CD14-positive monocyte (primary cell): ENCODE results near the gene FOXP1. TPM values are rescaled to one million over a fixed set of nuclear protein-coding genes. Genes with fewer than 3 reads are reported as not detected.

ENCODE experiments used
- DNase-seq, 3 donors: peaks; one replicate each; pipeline ENCODE4 v3.0.0-alpha.2; 2011 to 2022
- H2AFZ ChIP-seq: 2 replicates; pipeline ENCODE4 v1.6.0; 2012; ENCODE audit warnings: mild to moderate bottlenecking, low read depth, low read length, inconsistent platforms; ENCODE audit not compliant: insufficient read depth, poor library complexity, severe bottlenecking
- H3K27ac ChIP-seq, 2 donors: 1 replicate in 1 of 2; 2 replicates in 1 of 2; pipeline ENCODE4 v1.5.1; 2012 to 2013; ENCODE audit warnings: low read length in 2 of 2, control low read depth in 1 of 2, inconsistent platforms in 1 of 2, low read depth in 1 of 2, mild to moderate bottlenecking in 1 of 2
- H3K27me3 ChIP-seq, 2 donors: one replicate each; pipeline versions ENCODE4 v1.6.0 to v1.6.1; 2011 to 2013; ENCODE audit warnings: low read length in 2 of 2; ENCODE audit not compliant: control insufficient read depth in 2 of 2, insufficient read depth in 2 of 2
- H3K36me3 ChIP-seq, 2 donors: replicated peaks in 1 of 2; 1 replicate in 1 of 2; 2 replicates in 1 of 2; pipeline versions ENCODE4 v1.5.1 to v1.6.1; 2012 to 2013; ENCODE audit warnings: low read length in 2 of 2, control low read depth in 1 of 2, inconsistent platforms in 1 of 2, mild to moderate bottlenecking in 1 of 2; ENCODE audit not compliant: insufficient read depth in 2 of 2, control insufficient read depth in 1 of 2
- H3K4me1 ChIP-seq, 2 donors: 1 replicate in 1 of 2; 2 replicates in 1 of 2; pipeline versions ENCODE4 v1.5.1 to v1.6.1; 2012 to 2013; ENCODE audit warnings: low read length in 2 of 2, control low read depth in 1 of 2, inconsistent platforms in 1 of 2, mild to moderate bottlenecking in 1 of 2, moderate library complexity in 1 of 2; ENCODE audit not compliant: insufficient read depth in 2 of 2, control insufficient read depth in 1 of 2
- H3K4me2 ChIP-seq: replicated peaks from 2 replicates; pipeline ENCODE3; 2012; ENCODE audit warnings: low read length, moderate library complexity, mild to moderate bottlenecking; ENCODE audit not compliant: poor library complexity, severe bottlenecking; ENCODE audit errors: extremely low read depth
- H3K4me3 ChIP-seq, 3 experiments: fragments of 200-600 bp in 1 of 3; sonication (generic) in 1 of 3; replicated peaks in 1 of 3; 1 replicate in 2 of 3; 2 replicates in 1 of 3; pipeline ENCODE4 v1.5.1; 2011 to 2013; ENCODE audit warnings: low read length in 3 of 3, mild to moderate bottlenecking in 3 of 3, control low read depth in 2 of 3, low read depth in 2 of 3, inconsistent platforms in 1 of 3, moderate library complexity in 1 of 3
- H3K79me2 ChIP-seq: 2 replicates; pipeline ENCODE4 v1.6.0; 2012; ENCODE audit warnings: mild to moderate bottlenecking, control low read depth, inconsistent platforms, low read length, moderate library complexity; ENCODE audit not compliant: insufficient read depth
- H3K9ac ChIP-seq: 2 replicates; pipeline ENCODE4 v1.6.0; 2017; ENCODE audit warnings: low read length, mild to moderate bottlenecking; ENCODE audit not compliant: insufficient read depth, poor library complexity, severe bottlenecking
- H3K9me3 ChIP-seq, 2 donors: replicated peaks in 1 of 2; 1 replicate in 1 of 2; 2 replicates in 1 of 2; pipeline versions ENCODE4 v1.5.1 to v1.6.1; 2012 to 2013; ENCODE audit warnings: low read length in 2 of 2, control low read depth in 1 of 2; ENCODE audit not compliant: control insufficient read depth in 1 of 2, insufficient read depth in 1 of 2
- H4K20me1 ChIP-seq: 2 replicates; pipeline ENCODE4 v1.6.0; 2012; ENCODE audit warnings: mild to moderate bottlenecking, low read length, control low read depth, moderate library complexity; ENCODE audit not compliant: insufficient read depth
- H3K27ac Mint-ChIP-seq, 7 donors: one replicate each; pipeline ENCODE4 v1.8.0; 2020; ENCODE audit warnings: mild to moderate bottlenecking in 7 of 7, mixed read lengths in 7 of 7, moderate library complexity in 6 of 7, inconsistent platforms in 2 of 7
- H3K27me3 Mint-ChIP-seq, 3 donors: one replicate each; pipeline ENCODE4 v1.8.0; 2021 to 2022; ENCODE audit warnings: low read depth in 3 of 3, mild to moderate bottlenecking in 3 of 3, mixed read lengths in 3 of 3, moderate library complexity in 3 of 3, inconsistent platforms in 1 of 3
- H3K36me3 Mint-ChIP-seq, 2 donors: one replicate each; pipeline ENCODE4 v1.8.0; 2020; ENCODE audit warnings: mixed read lengths in 2 of 2, inconsistent platforms in 1 of 2, mild to moderate bottlenecking in 1 of 2
- H3K4me1 Mint-ChIP-seq: one replicate; pipeline ENCODE4 v1.8.0; 2020; ENCODE audit warnings: mild to moderate bottlenecking, mixed read lengths
- H3K4me3 Mint-ChIP-seq, 2 donors: one replicate each; pipeline ENCODE4 v1.8.0; 2020; ENCODE audit warnings: mild to moderate bottlenecking in 2 of 2, mixed read lengths in 2 of 2, moderate library complexity in 1 of 2
- H3K9me3 Mint-ChIP-seq, 7 donors: one replicate each; pipeline ENCODE4 v1.8.0; 2020 to 2022; ENCODE audit warnings: mixed read lengths in 7 of 7, mild to moderate bottlenecking in 6 of 7, moderate library complexity in 6 of 7, inconsistent platforms in 2 of 7
- CTCF ChIP-seq: fragments of 200-600 bp; IDR thresholded peaks from one replicate; pipeline ENCODE4 v1.8.0; 2022; ENCODE audit warnings: antibody characterized with exemption, mild to moderate bottlenecking
- WGBS: methylation state at CpG from one replicate; pipeline ENCODE4 v1.1.5; 2013; ENCODE audit warnings: missing lambda C conversion rate; ENCODE audit not compliant: insufficient coverage; 5-methylcytosine and 5-hydroxymethylcytosine counted together
- intact Hi-C, 2 donors: fragments of 100-400 bp; cut with micrococcal nuclease; formaldehyde crosslinking; loops; one replicate each; pipeline versions ENCODE4 v1.15.0 to v1.15.1; 2023
- polyA plus RNA-seq, 3 donors: library from polyadenylated mRNA; depleted of rRNA in 1 of 3; unstranded in 2 of 3; stranded (reverse) in 1 of 3; fragments of 300-500 nt in 2 of 3; fragments of >200 nt in 1 of 3; fragmentation: Illumina TruSeq in 2 of 3; gene quantifications; 1 replicate in 2 of 3; 2 replicates in 1 of 3; pipeline ENCODE4 v1.2.3, GENCODE V29; 2012 to 2021

FOXP1 gene
- polyA plus RNA-seq, 3 donors: 25.7 to 42.6 (median 27.8) TPM

GRCh38 chr3:71144525-71145253, 438.8 kb downstream of the FOXP1 start:
- no peak overlapping the region for H3K4me2 ChIP-seq
- WGBS: 96% methylated on average over 4 of the region's 9 CpGs
- H3K9me3 Mint-ChIP-seq: no peaks in the 10 kb centered on the region
- no peak overlapping the region for H3K9ac ChIP-seq
- no peaks in the 10 kb centered on the region for H3K27me3 ChIP-seq
- H3K4me1 ChIP-seq: no peaks in the 10 kb centered on the region
- H3K4me3 ChIP-seq: no peak overlapping the region
- peak overlapping the region in 1 of 7 donors; percentile 36 for H3K27ac Mint-ChIP-seq
- peaks cover 21 to 23% of the 10 kb centered on the region in 2 donors for H3K36me3 Mint-ChIP-seq
- TF ChIP-seq CTCF: no peak
- H3K4me3 Mint-ChIP-seq: no peak overlapping the region
- H2AFZ ChIP-seq: no peak overlapping the region
- DNase-seq: no peak
- H3K9me3 ChIP-seq: no peaks in the 10 kb centered on the region
- peak overlapping the region in 1 of 2 donors; percentile 36 for H3K27ac ChIP-seq
- peaks cover 31% of the 10 kb centered on the region for H4K20me1 ChIP-seq
- no peaks in the 10 kb centered on the region for H3K4me1 Mint-ChIP-seq
- H3K36me3 ChIP-seq: peaks cover 2 to 6% of the 10 kb centered on the region in 2 donors
- intact Hi-C loops: no loop called here
- no peaks in the 10 kb centered on the region for H3K27me3 Mint-ChIP-seq
- H3K79me2 ChIP-seq: no peaks in the 10 kb centered on the region

- H3K4me1 Mint-ChIP-seq: no peaks in the 10 kb centered on the region
- no peaks in the 10 kb centered on the region for H3K9me3 Mint-ChIP-seq
- no peaks in the 10 kb centered on the region for H3K9me3 ChIP-seq
- peak overlapping the region in 1 of 7 donors; percentile 24 for H3K27ac Mint-ChIP-seq
- H3K27me3 Mint-ChIP-seq: no peaks in the 10 kb centered on the region
- intact Hi-C loops: no loop called here
- no peaks in the 10 kb centered on the region for H3K79me2 ChIP-seq
- H3K36me3 ChIP-seq: peaks cover 2 to 6% of the 10 kb centered on the region in 2 donors
- TF ChIP-seq CTCF: no peak
- H2AFZ ChIP-seq: no peak overlapping the region
- H3K4me2 ChIP-seq: no peak overlapping the region
- H3K27me3 ChIP-seq: no peaks in the 10 kb centered on the region
- H3K36me3 Mint-ChIP-seq: peaks cover 23 to 24% of the 10 kb centered on the region in 2 donors
- H3K4me3 Mint-ChIP-seq: no peak overlapping the region
- DNase-seq: no peak
- H3K27ac ChIP-seq: no peak overlapping the region
- H4K20me1 ChIP-seq: peaks cover 35% of the 10 kb centered on the region
- H3K4me3 ChIP-seq: no peak overlapping the region
- no CpG with 5 or more reads among the region's 4 CpGs for WGBS
- H3K4me1 ChIP-seq: no peaks in the 10 kb centered on the region
- H3K9ac ChIP-seq: no peak overlapping the region
These were observed 440.0 kb downstream of the FOXP1 start for GRCh38 chr3:71143493-71143892.
